Activated naive CD8-positive, alpha-beta T cell treated with anti-CD3 and anti-CD28 coated beads, Interleukin-2, amount 10 ng/mL, durations not matched to agents 7 days and 5 days (primary cell): ENCODE measurements around the gene FMN1. TPM values are rescaled to one million over a fixed set of nuclear protein-coding genes. Genes with fewer than 3 reads are reported as not detected.

Experiments used
- ATAC-seq: fragments of 150-1000 bp; cut with Tn5 transposase; one replicate; pipeline ENCODE4 v1.10.0; 2021; ENCODE audit warnings: low read depth, moderate library complexity
- POLR2A ChIA-PET: fragments of 350-600 bp; sonication (Branson Sonifier 250); formaldehyde crosslinking; loops from one replicate; lab custom pipeline; 2021; ENCODE audit warnings: antibody characterized with exemption; lab: Charles Lee
- DNase-seq: peaks from one replicate; pipeline ENCODE4 v3.0.0; 2021
- H3K27ac Mint-ChIP-seq: one replicate; pipeline ENCODE4 v1.8.0; 2022; ENCODE audit warnings: mild to moderate bottlenecking, mixed read lengths
- H3K27me3 Mint-ChIP-seq: one replicate; pipeline ENCODE4 v1.8.0; 2022; ENCODE audit warnings: mild to moderate bottlenecking, moderate library complexity, mixed read lengths
- H3K36me3 Mint-ChIP-seq: one replicate; pipeline ENCODE4 v1.8.0; 2021; ENCODE audit warnings: mild to moderate bottlenecking, mixed read lengths
- H3K4me1 Mint-ChIP-seq: one replicate; pipeline ENCODE4 v1.8.0; 2021; ENCODE audit warnings: mixed read lengths
- H3K4me3 Mint-ChIP-seq: one replicate; pipeline ENCODE4 v1.8.0; 2022; ENCODE audit warnings: mild to moderate bottlenecking, moderate library complexity, mixed read lengths
- H3K9me3 Mint-ChIP-seq: one replicate; pipeline ENCODE4 v1.8.0; 2021; ENCODE audit warnings: mixed read lengths
- total RNA-seq, 2 experiments: library from RNA; stranded (reverse); gene quantifications; one replicate each; pipeline ENCODE4 v1.2.3, GENCODE V29; 2021

The FMN1 gene
- total RNA-seq, 2 experiments from 2014 or later: 0.08 to 0.45 TPM

- ATAC-seq: no peak
- no peaks in the 10 kb centered on the region for H3K36me3 Mint-ChIP-seq
- H3K4me3 Mint-ChIP-seq: no peak overlapping the region
- no peak overlapping the region for H3K27ac Mint-ChIP-seq
- peaks cover 35% of the 10 kb centered on the region for H3K27me3 Mint-ChIP-seq
- POLR2A ChIA-PET: no interaction called here
- peaks cover 6% of the 10 kb centered on the region for H3K4me1 Mint-ChIP-seq
- DNase-seq: no peak
- H3K9me3 Mint-ChIP-seq: no peaks in the 10 kb centered on the region
Measured at GRCh38 chr15:33190539-33190938, 4.0 kb downstream of the FMN1 start.

- no peak for DNase-seq
- H3K27me3 Mint-ChIP-seq: peaks cover 29% of the 10 kb centered on the region
- no peak for ATAC-seq
- H3K4me1 Mint-ChIP-seq: peaks cover 1% of the 10 kb centered on the region
- no peaks in the 10 kb centered on the region for H3K36me3 Mint-ChIP-seq
- POLR2A ChIA-PET: no interaction called here
- H3K9me3 Mint-ChIP-seq: no peaks in the 10 kb centered on the region
- H3K4me3 Mint-ChIP-seq: no peak overlapping the region
- H3K27ac Mint-ChIP-seq: no peak overlapping the region
Measured at GRCh38 chr15:33188641-33189257, 5.8 kb downstream of the FMN1 start.

GRCh38 chr15:33188159-33188558 is 6.4 kb downstream of the FMN1 start:
- Mint-ChIP-seq H3K27me3 (peaks cover 27% of the 10 kb centered on the region), H3K4me3 (no peak overlapping the region), H3K36me3 (no peaks in the 10 kb centered on the region), H3K4me1 (peaks cover 1% of the 10 kb centered on the region), H3K9me3 (no peaks in the 10 kb centered on the region), H3K27ac (no peak overlapping the region)
- no peak for DNase-seq
- ATAC-seq: no peak
- POLR2A ChIA-PET: no interaction called here

- Mint-ChIP-seq H3K36me3 (no peaks in the 10 kb centered on the region), H3K9me3 (no peaks in the 10 kb centered on the region), H3K4me3 (no peak overlapping the region), H3K27me3 (no peaks in the 10 kb centered on the region), H3K27ac (no peak overlapping the region), H3K4me1 (peaks cover 1% of the 10 kb centered on the region)
- DNase-seq (no peak), ATAC-seq (no peak)
- POLR2A ChIA-PET: no interaction called here
Measured at GRCh38 chr15:33183334-33183733, 11.2 kb downstream of the FMN1 start.

- Mint-ChIP-seq H3K27ac (no peak overlapping the region), H3K27me3 (no peaks in the 10 kb centered on the region), H3K4me1 (peaks cover 1% of the 10 kb centered on the region), H3K9me3 (no peaks in the 10 kb centered on the region), H3K4me3 (no peak overlapping the region), H3K36me3 (no peaks in the 10 kb centered on the region)
- ATAC-seq (no peak), DNase-seq (no peak)
- POLR2A ChIA-PET: no interaction called here
Measured at GRCh38 chr15:33182926-33183325, 11.6 kb downstream of the FMN1 start.

- H3K9me3 Mint-ChIP-seq: no peaks in the 10 kb centered on the region
- H3K27ac Mint-ChIP-seq: no peak overlapping the region
- POLR2A ChIA-PET: no interaction called here
- H3K36me3 Mint-ChIP-seq: no peaks in the 10 kb centered on the region
- peaks cover 1% of the 10 kb centered on the region for H3K4me1 Mint-ChIP-seq
- ATAC-seq (no peak), DNase-seq (no peak)
- H3K4me3 Mint-ChIP-seq: no peak overlapping the region
- peaks cover 3% of the 10 kb centered on the region for H3K27me3 Mint-ChIP-seq
Measured at GRCh38 chr15:33182278-33182905, 12.1 kb downstream of the FMN1 start.

GRCh38 chr15:33179874-33180273 is 14.6 kb downstream of the FMN1 start:
- Mint-ChIP-seq H3K4me3 (no peak overlapping the region), H3K4me1 (no peaks in the 10 kb centered on the region), H3K27ac (no peak overlapping the region), H3K9me3 (no peaks in the 10 kb centered on the region), H3K27me3 (peaks cover 3% of the 10 kb centered on the region), H3K36me3 (no peaks in the 10 kb centered on the region)
- ATAC-seq: no peak
- no peak for DNase-seq
- POLR2A ChIA-PET: no interaction called here

- ATAC-seq: no peak
- Mint-ChIP-seq H3K27me3 (peaks cover 9% of the 10 kb centered on the region), H3K27ac (no peak overlapping the region), H3K4me3 (no peak overlapping the region), H3K9me3 (no peaks in the 10 kb centered on the region), H3K36me3 (no peaks in the 10 kb centered on the region), H3K4me1 (no peaks in the 10 kb centered on the region)
- no peak for DNase-seq
- POLR2A ChIA-PET: no interaction called here
Measured at GRCh38 chr15:33171202-33171601, 23.3 kb downstream of the FMN1 start.

GRCh38 chr15:33169625-33170024 is 24.9 kb downstream of the FMN1 start:
- ATAC-seq (no peak), DNase-seq (no peak)
- POLR2A ChIA-PET: no interaction called here
- Mint-ChIP-seq H3K36me3 (no peaks in the 10 kb centered on the region), H3K9me3 (no peaks in the 10 kb centered on the region), H3K4me1 (no peaks in the 10 kb centered on the region), H3K27me3 (peaks cover 9% of the 10 kb centered on the region), H3K27ac (no peak overlapping the region), H3K4me3 (no peak overlapping the region)

- Mint-ChIP-seq H3K27me3 (peaks cover 7% of the 10 kb centered on the region), H3K4me1 (no peaks in the 10 kb centered on the region), H3K36me3 (no peaks in the 10 kb centered on the region), H3K9me3 (no peaks in the 10 kb centered on the region), H3K4me3 (no peak overlapping the region), H3K27ac (no peak overlapping the region)
- POLR2A ChIA-PET: no interaction called here
- ATAC-seq (no peak), DNase-seq (no peak)
Measured at GRCh38 chr15:33168444-33168843, 26.1 kb downstream of the FMN1 start.

GRCh38 chr15:33163816-33164215 is 30.7 kb downstream of the FMN1 start:
- Mint-ChIP-seq H3K4me3 (no peak overlapping the region), H3K27me3 (peaks cover 5% of the 10 kb centered on the region), H3K27ac (no peak overlapping the region), H3K9me3 (no peaks in the 10 kb centered on the region), H3K36me3 (no peaks in the 10 kb centered on the region), H3K4me1 (peaks cover 2% of the 10 kb centered on the region)
- no peak for ATAC-seq
- POLR2A ChIA-PET: no interaction called here
- no peak for DNase-seq

- no peak for DNase-seq
- no peak overlapping the region for H3K4me3 Mint-ChIP-seq
- POLR2A ChIA-PET: no interaction called here
- no peaks in the 10 kb centered on the region for H3K27me3 Mint-ChIP-seq
- no peaks in the 10 kb centered on the region for H3K36me3 Mint-ChIP-seq
- no peak overlapping the region for H3K27ac Mint-ChIP-seq
- H3K4me1 Mint-ChIP-seq: peaks cover 2% of the 10 kb centered on the region
- no peak for ATAC-seq
- H3K9me3 Mint-ChIP-seq: no peaks in the 10 kb centered on the region
Measured at GRCh38 chr15:33161209-33161608, 33.3 kb downstream of the FMN1 start.

GRCh38 chr15:33160581-33161165 is 33.8 kb downstream of the FMN1 start:
- H3K36me3 Mint-ChIP-seq: no peaks in the 10 kb centered on the region
- DNase-seq: no peak
- H3K4me1 Mint-ChIP-seq: peaks cover 2% of the 10 kb centered on the region
- peaks cover 2% of the 10 kb centered on the region for H3K27me3 Mint-ChIP-seq
- ATAC-seq: no peak
- no peak overlapping the region for H3K27ac Mint-ChIP-seq
- no peaks in the 10 kb centered on the region for H3K9me3 Mint-ChIP-seq
- H3K4me3 Mint-ChIP-seq: no peak overlapping the region
- POLR2A ChIA-PET: no interaction called here

GRCh38 chr15:33159726-33160453 is 34.6 kb downstream of the FMN1 start:
- no peak for ATAC-seq
- no peak overlapping the region for H3K27ac Mint-ChIP-seq
- no peak overlapping the region for H3K4me3 Mint-ChIP-seq
- peaks cover 7% of the 10 kb centered on the region for H3K27me3 Mint-ChIP-seq
- H3K36me3 Mint-ChIP-seq: no peaks in the 10 kb centered on the region
- H3K4me1 Mint-ChIP-seq: peaks cover 2% of the 10 kb centered on the region
- DNase-seq: no peak
- no peaks in the 10 kb centered on the region for H3K9me3 Mint-ChIP-seq
- POLR2A ChIA-PET: no interaction called here
